WTC11 (cell line): ENCODE data around the gene THSD4. TPM values are rescaled to one million over a fixed set of nuclear protein-coding genes. Genes with fewer than 3 reads are reported as not detected.

Experiments used
- ATAC-seq: fragments of 200-7000 bp; cut with Tn5 transposase; 2 replicates; pipeline ENCODE4 v1.10.0; 2021; ENCODE audit warnings: mild to moderate bottlenecking, moderate library complexity
- CTCF ChIA-PET: fragments of 300-600 bp; sonication (Branson Sonifier 250); formaldehyde crosslinking; loops from one replicate; lab custom pipeline; 2021; ENCODE audit warnings: antibody characterized with exemption; lab: Charles Lee
- POLR2A ChIA-PET: fragments of 350-600 bp; sonication (Branson Sonifier 250); formaldehyde crosslinking; loops from one replicate; lab custom pipeline; 2021; ENCODE audit warnings: antibody characterized with exemption; lab: Charles Lee
- DNase-seq: peaks from one replicate; pipeline ENCODE4 v3.0.0; 2021; ENCODE audit warnings: low spot score
- H3K27ac Mint-ChIP-seq: 2 replicates; pipeline ENCODE4 v1.8.0; 2021; ENCODE audit warnings: mixed read lengths
- H3K27me3 Mint-ChIP-seq: 2 replicates; pipeline ENCODE4 v1.8.0; 2021; ENCODE audit warnings: low read depth, mild to moderate bottlenecking, moderate library complexity, mixed read lengths
- H3K36me3 Mint-ChIP-seq: 2 replicates; pipeline ENCODE4 v1.8.0; 2021; ENCODE audit warnings: mixed read lengths
- H3K4me1 Mint-ChIP-seq: 2 replicates; pipeline ENCODE4 v1.8.0; 2022; ENCODE audit warnings: mixed read lengths
- H3K4me3 Mint-ChIP-seq: 2 replicates; pipeline ENCODE4 v1.8.0; 2021; ENCODE audit warnings: mild to moderate bottlenecking, moderate library complexity, mixed read lengths
- H3K9me3 Mint-ChIP-seq: 2 replicates; pipeline ENCODE4 v1.8.0; 2021; ENCODE audit warnings: mixed read lengths
- AFF4 ChIP-seq: sonication (generic); formaldehyde crosslinking; IDR thresholded peaks from 2 replicates; pipeline ENCODE4 v1.8.1; 2023; ENCODE audit warnings: mild to moderate bottlenecking, missing genetic modification reagents, borderline replicate concordance
- ARID4B ChIP-seq: sonication (generic); formaldehyde crosslinking; IDR thresholded peaks from 2 replicates; pipeline ENCODE4 v1.8.0; 2023; ENCODE audit warnings: missing genetic modification reagents, mild to moderate bottlenecking, borderline replicate concordance
- ATF3 ChIP-seq: sonication (generic); formaldehyde crosslinking; conservative IDR thresholded peaks from 2 replicates; pipeline ENCODE4 v1.8.1; 2022; ENCODE audit warnings: mild to moderate bottlenecking, missing genetic modification reagents
- CREB1 ChIP-seq: sonication (generic); formaldehyde crosslinking; IDR thresholded peaks from 2 replicates; pipeline ENCODE4 v1.8.0; 2023; ENCODE audit warnings: mild to moderate bottlenecking, missing genetic modification reagents
- ERG ChIP-seq: fragments of 250-450 bp; sonication (Bioruptor Pico); IDR thresholded peaks from 2 replicates; pipeline ENCODE4 v1.8.0; 2021; ENCODE audit warnings: mild to moderate bottlenecking
- GTF2I ChIP-seq: fragments of 250-450 bp; sonication (Bioruptor Pico); conservative IDR thresholded peaks from 2 replicates; pipeline ENCODE4 v1.4.0; 2021; ENCODE audit warnings: mild to moderate bottlenecking
- KAT7 ChIP-seq: sonication (generic); formaldehyde crosslinking; IDR thresholded peaks from 2 replicates; pipeline ENCODE4 v1.8.1; 2023; ENCODE audit warnings: missing genetic modification reagents, mild to moderate bottlenecking, borderline replicate concordance
- MXD4 ChIP-seq: fragments of 250-450 bp; sonication (Bioruptor Pico); IDR thresholded peaks from 2 replicates; pipeline ENCODE4 v1.8.0; 2021; ENCODE audit warnings: mild to moderate bottlenecking, moderate library complexity, borderline replicate concordance
- NFATC4 ChIP-seq: fragments of 250-450 bp; sonication (Bioruptor Pico); IDR thresholded peaks from 2 replicates; pipeline ENCODE4 v1.9.0; 2021; ENCODE audit warnings: mild to moderate bottlenecking
- PRRX2 ChIP-seq: fragments of 250-450 bp; sonication (Bioruptor Pico); IDR thresholded peaks from 2 replicates; pipeline ENCODE4 v1.8.0; 2021; ENCODE audit warnings: mild to moderate bottlenecking
- RORB ChIP-seq: fragments of 250-450 bp; sonication (Bioruptor Pico); IDR thresholded peaks from 2 replicates; pipeline ENCODE4 v1.9.0; 2021; ENCODE audit warnings: mild to moderate bottlenecking
- TCF7 ChIP-seq: sonication (generic); formaldehyde crosslinking; IDR thresholded peaks from 2 replicates; pipeline ENCODE4 v1.8.0; 2022; ENCODE audit warnings: mild to moderate bottlenecking, low read depth, missing genetic modification reagents, moderate library complexity
- ZBTB21 ChIP-seq: sonication (generic); formaldehyde crosslinking; IDR thresholded peaks from 2 replicates; pipeline ENCODE4 v1.8.1; 2023; ENCODE audit warnings: mild to moderate bottlenecking, missing genetic modification reagents, borderline replicate concordance
- ZNF263 ChIP-seq: sonication (generic); formaldehyde crosslinking; IDR thresholded peaks from 2 replicates; pipeline ENCODE4 v1.8.1; 2022; ENCODE audit warnings: low read depth, mild to moderate bottlenecking, moderate library complexity, missing genetic modification reagents
- ZNF532 ChIP-seq: fragments of 250-450 bp; sonication (Bioruptor Pico); IDR thresholded peaks from 2 replicates; pipeline ENCODE4 v1.9.0; 2021; ENCODE audit warnings: mild to moderate bottlenecking, borderline replicate concordance
- ZNF671 ChIP-seq: fragments of 250-450 bp; sonication (Bioruptor Pico); IDR thresholded peaks from 2 replicates; pipeline ENCODE4 v1.8.0; 2021; ENCODE audit warnings: mild to moderate bottlenecking
- total RNA-seq: library from RNA; stranded (reverse); gene quantifications from 3 replicates; pipeline ENCODE4 v1.2.3, GENCODE V29; 2021
- TF ChIP-seq, protein P1 (sequence below): fragments of 250-450 bp; sonication (Bioruptor Pico); IDR thresholded peaks from 2 replicates; pipeline ENCODE4 v1.9.0; 2021; ENCODE audit warnings: mild to moderate bottlenecking
- TF ChIP-seq, protein P2 (sequence below): sonication (generic); formaldehyde crosslinking; IDR thresholded peaks from 2 replicates; pipeline ENCODE4 v1.8.1; 2023; ENCODE audit warnings: mild to moderate bottlenecking, missing genetic modification reagents, moderate library complexity
- TF ChIP-seq, protein P3 (sequence below): sonication (generic); formaldehyde crosslinking; IDR thresholded peaks from 2 replicates; pipeline ENCODE4 v1.8.0; 2022; ENCODE audit warnings: mild to moderate bottlenecking, missing genetic modification reagents

Gene THSD4
- total RNA-seq, 1 experiment from 2014 or later, result 7.8 TPM

GRCh38 chr15:71303977-71304376, 188.7 kb downstream of the THSD4 start (continued):
- TF ChIP-seq ARID4B (CRISPR knock-in tag) (no peak), CREB1 (CRISPR knock-in tag) (no peak), KAT7 (CRISPR knock-in tag) (no peak), MXD4 (CRISPR knock-in tag) (no peak), AFF4 (CRISPR knock-in tag) (no peak), TCF7 (CRISPR knock-in tag) (no peak), ZNF671 (CRISPR knock-in tag) (no peak), GTF2I (CRISPR knock-in tag) (no peak)
- TF ChIP-seq, protein P1, sequence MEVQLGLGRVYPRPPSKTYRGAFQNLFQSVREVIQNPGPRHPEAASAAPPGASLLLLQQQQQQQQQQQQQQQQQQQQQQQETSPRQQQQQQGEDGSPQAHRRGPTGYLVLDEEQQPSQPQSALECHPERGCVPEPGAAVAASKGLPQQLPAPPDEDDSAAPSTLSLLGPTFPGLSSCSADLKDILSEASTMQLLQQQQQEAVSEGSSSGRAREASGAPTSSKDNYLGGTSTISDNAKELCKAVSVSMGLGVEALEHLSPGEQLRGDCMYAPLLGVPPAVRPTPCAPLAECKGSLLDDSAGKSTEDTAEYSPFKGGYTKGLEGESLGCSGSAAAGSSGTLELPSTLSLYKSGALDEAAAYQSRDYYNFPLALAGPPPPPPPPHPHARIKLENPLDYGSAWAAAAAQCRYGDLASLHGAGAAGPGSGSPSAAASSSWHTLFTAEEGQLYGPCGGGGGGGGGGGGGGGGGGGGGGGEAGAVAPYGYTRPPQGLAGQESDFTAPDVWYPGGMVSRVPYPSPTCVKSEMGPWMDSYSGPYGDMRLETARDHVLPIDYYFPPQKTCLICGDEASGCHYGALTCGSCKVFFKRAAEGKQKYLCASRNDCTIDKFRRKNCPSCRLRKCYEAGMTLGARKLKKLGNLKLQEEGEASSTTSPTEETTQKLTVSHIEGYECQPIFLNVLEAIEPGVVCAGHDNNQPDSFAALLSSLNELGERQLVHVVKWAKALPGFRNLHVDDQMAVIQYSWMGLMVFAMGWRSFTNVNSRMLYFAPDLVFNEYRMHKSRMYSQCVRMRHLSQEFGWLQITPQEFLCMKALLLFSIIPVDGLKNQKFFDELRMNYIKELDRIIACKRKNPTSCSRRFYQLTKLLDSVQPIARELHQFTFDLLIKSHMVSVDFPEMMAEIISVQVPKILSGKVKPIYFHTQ (CRISPR knock-in tag), result no peak
- TF ChIP-seq, protein P2, sequence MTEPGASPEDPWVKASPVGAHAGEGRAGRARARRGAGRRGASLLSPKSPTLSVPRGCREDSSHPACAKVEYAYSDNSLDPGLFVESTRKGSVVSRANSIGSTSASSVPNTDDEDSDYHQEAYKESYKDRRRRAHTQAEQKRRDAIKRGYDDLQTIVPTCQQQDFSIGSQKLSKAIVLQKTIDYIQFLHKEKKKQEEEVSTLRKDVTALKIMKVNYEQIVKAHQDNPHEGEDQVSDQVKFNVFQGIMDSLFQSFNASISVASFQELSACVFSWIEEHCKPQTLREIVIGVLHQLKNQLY (CRISPR knock-in tag), result no peak

- POLR2A ChIA-PET, result no interaction called here
- TF ChIP-seq ZNF532 (no peak), PRRX2 (no peak), ZNF263 (CRISPR knock-in tag) (no peak), ZBTB21 (no peak), ERG (CRISPR knock-in tag) (no peak), NFATC4 (CRISPR knock-in tag) (no peak), ATF3 (CRISPR knock-in tag) (no peak), RORB (no peak)
- TF ChIP-seq, protein P3, sequence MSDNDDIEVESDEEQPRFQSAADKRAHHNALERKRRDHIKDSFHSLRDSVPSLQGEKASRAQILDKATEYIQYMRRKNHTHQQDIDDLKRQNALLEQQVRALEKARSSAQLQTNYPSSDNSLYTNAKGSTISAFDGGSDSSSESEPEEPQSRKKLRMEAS (CRISPR knock-in tag), result no peak
These were observed 189.4 kb downstream of the THSD4 start for GRCh38 chr15:71304681-71305080.

More at GRCh38 chr15:71304681-71305080, 189.4 kb downstream of the THSD4 start:
- no peak overlapping the region for H3K27ac Mint-ChIP-seq
- peaks cover 21% of the 10 kb centered on the region for H3K9me3 Mint-ChIP-seq
- H3K27me3 Mint-ChIP-seq, result no peaks in the 10 kb centered on the region
- CTCF ChIA-PET, result no interaction called here
- DNase-seq, result no peak
- no peak for ATAC-seq
- no peak overlapping the region for H3K4me3 Mint-ChIP-seq
- peaks cover 15% of the 10 kb centered on the region for H3K36me3 Mint-ChIP-seq
- H3K4me1 Mint-ChIP-seq, result peaks cover under 1% of the 10 kb centered on the region; the same call in 1 of the 2 replicates
